Left lung (tissue), 10 donors: ENCODE measurements around the gene TOPAZ1. TPM values are rescaled to one million over a fixed set of nuclear protein-coding genes. Genes with fewer than 3 reads are reported as not detected.

ENCODE experiments used
- ATAC-seq: fragments of 200-7000 bp; cut with Tn5 transposase; one replicate; pipeline ENCODE4 v1.9.1; 2020; ENCODE audit warnings: moderate library complexity
- DNase-seq, 4 donors: peaks; one replicate each; pipeline ENCODE4 v3.0.0-alpha.2; 2013 to 2020
- H3K27ac ChIP-seq, 2 donors: fragments of 200-600 bp; sonication (generic) in 1 of 2; one replicate each; pipeline versions ENCODE4 v1.5.0 to v1.8.0; 2020 to 2021
- H3K27me3 ChIP-seq, 2 donors: fragments of 200-600 bp; sonication (generic) in 1 of 2; one replicate each; pipeline versions ENCODE4 v1.5.0 to v1.8.0; 2020 to 2021
- H3K36me3 ChIP-seq, 2 donors: fragments of 200-600 bp; sonication (generic) in 1 of 2; one replicate each; pipeline versions ENCODE4 v1.5.0 to v1.8.0; 2020 to 2021
- H3K4me1 ChIP-seq, 2 donors: fragments of 200-600 bp; one replicate each; pipeline ENCODE4 v1.8.0; 2021
- H3K4me3 ChIP-seq, 2 donors: fragments of 200-600 bp; sonication (generic) in 1 of 2; one replicate each; pipeline versions ENCODE4 v1.5.0 to v1.8.0; 2020 to 2021; ENCODE audit warnings: mild to moderate bottlenecking in 1 of 2
- H3K9me3 ChIP-seq, 2 donors: fragments of 200-600 bp; sonication (generic) in 1 of 2; one replicate each; pipeline versions ENCODE4 v1.5.0 to v1.8.0; 2020 to 2021
- intact Hi-C, 2 donors: fragments of 100-400 bp; cut with DNase I; formaldehyde crosslinking; loops; one replicate each; pipeline versions ENCODE4 v1.11.2 to v1.14.2; 2022
- polyA plus RNA-seq, 6 donors: library from polyadenylated mRNA; unstranded; fragments of 120-200 nt; gene quantifications; one replicate each; pipeline ENCODE4 v1.2.1, GENCODE V29; 2013; ENCODE audit not compliant: insufficient read length in 6 of 6
- total RNA-seq, 2 donors: library from RNA; stranded (reverse); fragmentation: NEBNext Ultra II Directional; extraction: Animal tissue kit (Norgen Biotek cat#: 25700); gene quantifications; one replicate each; pipeline ENCODE4 v1.2.1, GENCODE V29; 2021
- TF ChIP-seq, protein P1 (sequence below), 2 donors: fragments of 200-600 bp; sonication (generic) in 1 of 2; IDR thresholded peaks; one replicate each; pipeline versions ENCODE4 v1.5.0 to v1.8.0; 2021; ENCODE audit warnings: antibody characterized with exemption in 2 of 2
- donor health status: DM: no; HTN: yes; CAD: no.
- donor health status: DM: no; HTN: no; CAD: no.

Gene TOPAZ1
- total and polyA plus RNA-seq, 8 donors, result not detected

GRCh38 chr3:44208086-44208485, 33.6 kb upstream of the TOPAZ1 start:
- no peak overlapping the region for H3K27ac ChIP-seq
- no peak for DNase-seq
- intact Hi-C loops, result no loop called here
- H3K36me3 ChIP-seq, result no peaks in the 10 kb centered on the region
- no peak for ATAC-seq
- no peak overlapping the region for H3K4me3 ChIP-seq
- H3K4me1 ChIP-seq, result no peaks in the 10 kb centered on the region
- H3K9me3 ChIP-seq, result no peaks in the 10 kb centered on the region
- H3K27me3 ChIP-seq, result no peaks in the 10 kb centered on the region
- TF ChIP-seq, protein P1, sequence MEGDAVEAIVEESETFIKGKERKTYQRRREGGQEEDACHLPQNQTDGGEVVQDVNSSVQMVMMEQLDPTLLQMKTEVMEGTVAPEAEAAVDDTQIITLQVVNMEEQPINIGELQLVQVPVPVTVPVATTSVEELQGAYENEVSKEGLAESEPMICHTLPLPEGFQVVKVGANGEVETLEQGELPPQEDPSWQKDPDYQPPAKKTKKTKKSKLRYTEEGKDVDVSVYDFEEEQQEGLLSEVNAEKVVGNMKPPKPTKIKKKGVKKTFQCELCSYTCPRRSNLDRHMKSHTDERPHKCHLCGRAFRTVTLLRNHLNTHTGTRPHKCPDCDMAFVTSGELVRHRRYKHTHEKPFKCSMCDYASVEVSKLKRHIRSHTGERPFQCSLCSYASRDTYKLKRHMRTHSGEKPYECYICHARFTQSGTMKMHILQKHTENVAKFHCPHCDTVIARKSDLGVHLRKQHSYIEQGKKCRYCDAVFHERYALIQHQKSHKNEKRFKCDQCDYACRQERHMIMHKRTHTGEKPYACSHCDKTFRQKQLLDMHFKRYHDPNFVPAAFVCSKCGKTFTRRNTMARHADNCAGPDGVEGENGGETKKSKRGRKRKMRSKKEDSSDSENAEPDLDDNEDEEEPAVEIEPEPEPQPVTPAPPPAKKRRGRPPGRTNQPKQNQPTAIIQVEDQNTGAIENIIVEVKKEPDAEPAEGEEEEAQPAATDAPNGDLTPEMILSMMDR (IDR thresholded peaks at IDR 0.05), result no peak

DNA sequence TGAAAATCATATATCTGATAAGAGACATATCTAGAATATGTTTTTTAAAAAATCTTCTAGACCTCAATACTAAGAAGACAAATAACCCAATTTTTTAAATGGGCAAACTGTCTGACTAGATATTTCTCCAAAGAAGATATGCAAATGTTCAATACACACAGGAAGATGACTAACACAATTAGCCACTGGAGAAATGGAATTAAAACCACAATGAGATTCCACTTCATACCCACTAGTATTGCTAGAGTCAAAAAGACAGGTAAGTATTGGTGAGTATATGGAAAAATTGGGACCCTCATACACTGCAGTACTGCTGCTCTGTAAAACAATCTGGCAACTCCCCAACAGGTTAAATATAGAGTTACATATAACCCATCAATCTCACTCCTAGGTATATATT, 33.1 kb upstream of the TOPAZ1 start:
- no peak overlapping the region for H3K27ac ChIP-seq
- intact Hi-C loops, result no loop called here

GRCh38 chr3:44210967-44211366, 30.7 kb upstream of the TOPAZ1 start:
- Histone ChIP-seq H3K4me1 (no peaks in the 10 kb centered on the region), H3K36me3 (no peaks in the 10 kb centered on the region), H3K27me3 (no peaks in the 10 kb centered on the region), H3K9me3 (peaks cover 0 to 9% of the 10 kb centered on the region in 2 donors), H3K4me3 (no peak overlapping the region), H3K27ac (no peak overlapping the region)
- ATAC-seq (no peak), DNase-seq (no peak)
- TF ChIP-seq, protein P1 (IDR thresholded peaks at IDR 0.05), result no peak
- intact Hi-C loops, result no loop called here

More for the DNA sequence above, 33.1 kb upstream of the TOPAZ1 start:
- H3K36me3 ChIP-seq, result no peaks in the 10 kb centered on the region
- ATAC-seq (no peak), DNase-seq (no peak)
- H3K4me3 ChIP-seq, result no peak overlapping the region
- H3K27me3 ChIP-seq, result no peaks in the 10 kb centered on the region
- TF ChIP-seq, protein P1 (IDR thresholded peaks at IDR 0.05), result no peak
- H3K4me1 ChIP-seq, result no peaks in the 10 kb centered on the region
- H3K9me3 ChIP-seq, result no peaks in the 10 kb centered on the region

GRCh38 chr3:44222337-44222736, 19.3 kb upstream of the TOPAZ1 start:
- no peaks in the 10 kb centered on the region for H3K36me3 ChIP-seq
- no peak overlapping the region for H3K27ac ChIP-seq
- TF ChIP-seq, protein P1 (IDR thresholded peaks at IDR 0.05), result no peak
- intact Hi-C loops, result no loop called here
- no peak for ATAC-seq
- no peaks in the 10 kb centered on the region for H3K9me3 ChIP-seq
- no peaks in the 10 kb centered on the region for H3K27me3 ChIP-seq
- peaks cover 0 to 3% of the 10 kb centered on the region in 2 donors for H3K4me1 ChIP-seq
- no peak for DNase-seq
- H3K4me3 ChIP-seq, result no peak overlapping the region

DNA sequence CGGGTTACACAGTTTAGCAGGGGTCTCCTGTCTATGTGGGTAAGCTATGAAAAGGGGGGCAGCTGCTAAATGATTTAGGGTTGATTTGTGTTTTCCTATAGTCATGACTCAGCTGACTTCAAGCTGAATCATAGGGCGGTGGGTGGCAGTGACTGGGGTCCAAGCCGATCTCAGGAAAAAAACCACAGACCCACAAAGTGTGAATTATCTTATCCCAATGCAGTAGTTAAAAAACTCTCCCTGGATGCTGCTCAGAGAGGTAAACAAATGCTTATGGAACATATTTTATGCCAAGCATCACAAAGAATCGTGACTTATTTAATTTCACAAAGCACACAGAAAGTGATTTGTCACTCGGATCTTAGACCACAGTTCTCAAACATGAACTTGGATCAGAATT, 18.4 kb upstream of the TOPAZ1 start:
- no peak for DNase-seq
- no peak overlapping the region for H3K27ac ChIP-seq
- no peak for ATAC-seq

More for the DNA sequence above, 18.4 kb upstream of the TOPAZ1 start:
- TF ChIP-seq, protein P1 (IDR thresholded peaks at IDR 0.05), result no peak
- no peak overlapping the region for H3K4me3 ChIP-seq
- peaks cover 0 to 7% of the 10 kb centered on the region in 2 donors for H3K4me1 ChIP-seq
- intact Hi-C loops, result no loop called here
- no peaks in the 10 kb centered on the region for H3K27me3 ChIP-seq
- no peaks in the 10 kb centered on the region for H3K36me3 ChIP-seq
- no peaks in the 10 kb centered on the region for H3K9me3 ChIP-seq
